IPS DF 6.9 (cell line): ENCODE measurements around the gene KDM8.
"Not testable (repeated sequence)": the region's sequence is repeated elsewhere in the genome, so short reads cannot be mapped to it uniquely, and the experiment has no call there.

Source experiments
- DNase-seq: peaks from one replicate; pipeline ENCODE4 v3.0.0-alpha.2; 2013; ENCODE audit warnings: low read depth, low spot score
- H3K27ac ChIP-seq: one replicate; pipeline ENCODE4 v1.5.1; 2013; ENCODE audit warnings: low read length, control low read depth
- H3K27me3 ChIP-seq: 2 replicates; pipeline ENCODE4 v1.6.1; 2013; ENCODE audit warnings: mild to moderate bottlenecking, low read length; ENCODE audit not compliant: control insufficient read depth, insufficient read depth
- H3K36me3 ChIP-seq: 2 replicates; pipeline ENCODE4 v1.6.1; 2013; ENCODE audit warnings: low read length; ENCODE audit not compliant: control insufficient read depth, insufficient read depth
- H3K4me1 ChIP-seq: 2 replicates; pipeline ENCODE4 v1.6.1; 2013; ENCODE audit warnings: low read length; ENCODE audit not compliant: control insufficient read depth, insufficient read depth
- H3K4me3 ChIP-seq: 2 replicates; pipeline ENCODE4 v1.5.1; 2013; ENCODE audit warnings: mild to moderate bottlenecking, low read length
- H3K9me3 ChIP-seq: 2 replicates; pipeline ENCODE4 v1.6.1; 2013; ENCODE audit warnings: low read length, inconsistent platforms; ENCODE audit not compliant: control insufficient read depth, insufficient read depth
- WGBS: extraction: QIAGEN DNeasy Blood & Tissue Kit; methylation state at CpG from one replicate; pipeline ENCODE4 v1.1.7; 2013; ENCODE audit warnings: mixed read lengths, missing lambda C conversion rate; ENCODE audit not compliant: insufficient read length, insufficient coverage; 5-methylcytosine and 5-hydroxymethylcytosine counted together

The KDM8 gene

GRCh38 chr16:27204312-27204915 is 1.1 kb downstream of the KDM8 start:
- peak overlapping the region; percentile 53; the same call in 1 of the 2 replicates for H3K4me3 ChIP-seq
- no peak overlapping the region for H3K27ac ChIP-seq
- H3K4me1 ChIP-seq, result no peaks in the 10 kb centered on the region
- WGBS, result no CpG with 5 or more reads among the region's 14 CpGs
- H3K36me3 ChIP-seq, result no peaks in the 10 kb centered on the region
- no peaks in the 10 kb centered on the region for H3K27me3 ChIP-seq
- no peak for DNase-seq
- no peaks in the 10 kb centered on the region for H3K9me3 ChIP-seq

DNA sequence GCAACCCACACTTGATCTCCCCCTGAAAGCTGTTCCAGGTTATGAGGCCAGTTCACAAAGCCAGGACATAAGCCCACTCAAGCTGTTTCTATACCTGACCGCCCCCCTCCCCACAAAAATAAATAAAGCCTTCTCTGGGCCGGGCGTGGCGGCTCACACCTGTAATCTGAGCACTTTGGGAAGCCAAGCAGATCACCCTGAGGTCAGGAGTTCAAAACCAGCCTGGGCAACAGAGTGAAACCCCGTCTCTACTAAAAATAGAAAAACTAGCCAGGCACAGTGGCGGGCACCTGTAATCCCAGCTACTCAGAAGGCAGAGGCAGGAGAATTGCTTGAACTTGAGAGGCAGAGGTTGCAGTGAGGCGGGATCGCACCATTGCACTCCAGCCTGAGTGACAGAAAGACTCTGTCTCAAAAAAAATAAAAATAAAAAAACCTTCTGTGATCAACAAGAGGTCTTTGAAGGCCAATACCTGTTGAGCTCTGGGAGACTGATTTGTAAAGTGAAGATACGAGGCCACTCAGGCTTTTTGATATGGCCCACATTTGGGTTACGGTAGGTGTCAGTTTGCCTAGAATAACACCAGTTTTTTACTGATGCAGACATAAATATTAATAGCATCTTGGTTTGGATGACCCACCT is 2.2 kb downstream of the KDM8 start:
- Histone ChIP-seq H3K27me3 (no peaks in the 10 kb centered on the region), H3K36me3 (0 out of 2 replicates have a peak, but pooled peaks cover 5% of the 10 kb centered on the region), H3K4me3 (no peak overlapping the region), H3K27ac (no peak overlapping the region), H3K9me3 (no peaks in the 10 kb centered on the region), H3K4me1 (no peaks in the 10 kb centered on the region)
- WGBS, result no CpG with 5 or more reads among the region's 10 CpGs
- DNase-seq, result no peak

GRCh38 chr16:27207121-27207520 is 3.8 kb downstream of the KDM8 start:
- not testable (repeated sequence) for H3K4me3 ChIP-seq, H3K27ac ChIP-seq, H3K9me3 ChIP-seq, DNase-seq, H3K36me3 ChIP-seq, H3K4me1 ChIP-seq, H3K27me3 ChIP-seq
- WGBS, result no CpG with 5 or more reads among the region's 10 CpGs

- H3K4me3 ChIP-seq, result no peak overlapping the region
- H3K27ac ChIP-seq, result no peak overlapping the region
- no CpG with 5 or more reads among the region's 8 CpGs for WGBS
- H3K27me3 ChIP-seq, result no peaks in the 10 kb centered on the region
- no peaks in the 10 kb centered on the region for H3K9me3 ChIP-seq
- DNase-seq, result no peak
- H3K4me1 ChIP-seq, result no peaks in the 10 kb centered on the region
- 0 out of 2 replicates have a peak, but pooled peaks cover 5% of the 10 kb centered on the region for H3K36me3 ChIP-seq
These were observed 4.9 kb downstream of the KDM8 start for GRCh38 chr16:27208081-27208680.

DNA sequence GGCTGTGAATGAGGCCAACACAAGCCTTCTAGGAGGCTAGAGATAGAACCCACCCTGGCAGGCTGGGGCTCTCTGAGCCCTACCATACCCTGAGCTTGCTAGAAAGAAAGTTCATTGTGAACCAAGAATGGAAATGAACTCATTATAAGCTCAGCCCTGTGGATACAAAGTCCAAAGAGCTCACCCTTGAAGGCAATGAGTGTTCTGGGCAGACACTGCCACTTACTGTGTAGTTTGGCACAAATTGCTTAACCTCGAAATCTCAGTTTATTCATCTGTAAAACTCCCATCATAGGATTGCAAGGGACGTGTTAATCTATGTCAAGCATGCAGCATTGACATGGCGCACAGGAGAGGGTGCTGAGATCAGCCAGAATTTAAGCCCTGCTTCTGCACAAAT is 5.5 kb downstream of the KDM8 start:
- no CpG with 5 or more reads among the region's 3 CpGs for WGBS
- Histone ChIP-seq H3K9me3 (no peaks in the 10 kb centered on the region), H3K4me1 (no peaks in the 10 kb centered on the region), H3K27me3 (no peaks in the 10 kb centered on the region), H3K27ac (no peak overlapping the region), H3K4me3 (no peak overlapping the region), H3K36me3 (0 out of 2 replicates have a peak, but pooled peaks cover 5% of the 10 kb centered on the region)
- no peak for DNase-seq

DNA sequence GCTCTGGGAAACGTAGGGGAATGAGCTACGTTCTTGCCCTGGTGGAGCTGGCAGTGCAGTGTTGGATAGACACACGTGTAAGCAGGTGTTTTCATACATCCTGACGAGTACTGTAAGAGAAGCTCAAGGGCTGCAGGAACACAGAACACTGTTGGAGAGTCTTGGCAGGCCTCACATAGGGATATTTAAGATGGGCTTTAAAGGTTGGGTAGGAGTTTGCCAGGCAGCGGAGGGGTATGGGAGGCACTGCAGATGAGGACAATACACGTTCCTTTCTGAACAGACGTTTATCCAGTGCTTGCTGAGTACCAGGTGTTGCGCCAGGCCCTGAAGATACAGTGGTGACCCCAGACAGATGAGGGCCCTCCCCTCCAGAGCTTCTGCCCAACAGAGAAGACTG is 6.3 kb downstream of the KDM8 start:
- WGBS, result no CpG with 5 or more reads among the region's 8 CpGs
- no peaks in the 10 kb centered on the region for H3K27me3 ChIP-seq
- H3K27ac ChIP-seq, result no peak overlapping the region

GRCh38 chr16:27210174-27210573 is 6.8 kb downstream of the KDM8 start:
- no peak overlapping the region for H3K4me3 ChIP-seq
- no peak for DNase-seq
- no CpG with 5 or more reads among the region's 17 CpGs for WGBS
- no peak overlapping the region for H3K27ac ChIP-seq
- no peaks in the 10 kb centered on the region for H3K27me3 ChIP-seq
- peaks cover 5% of the 10 kb centered on the region; the same call in 1 of the 2 replicates for H3K36me3 ChIP-seq
- no peaks in the 10 kb centered on the region for H3K9me3 ChIP-seq
- H3K4me1 ChIP-seq, result no peaks in the 10 kb centered on the region

More for the DNA sequence above, 6.3 kb downstream of the KDM8 start:
- DNase-seq, result no peak
- Histone ChIP-seq H3K36me3 (0 out of 2 replicates have a peak, but pooled peaks cover 5% of the 10 kb centered on the region), H3K4me3 (no peak overlapping the region), H3K4me1 (no peaks in the 10 kb centered on the region), H3K9me3 (no peaks in the 10 kb centered on the region)

DNA sequence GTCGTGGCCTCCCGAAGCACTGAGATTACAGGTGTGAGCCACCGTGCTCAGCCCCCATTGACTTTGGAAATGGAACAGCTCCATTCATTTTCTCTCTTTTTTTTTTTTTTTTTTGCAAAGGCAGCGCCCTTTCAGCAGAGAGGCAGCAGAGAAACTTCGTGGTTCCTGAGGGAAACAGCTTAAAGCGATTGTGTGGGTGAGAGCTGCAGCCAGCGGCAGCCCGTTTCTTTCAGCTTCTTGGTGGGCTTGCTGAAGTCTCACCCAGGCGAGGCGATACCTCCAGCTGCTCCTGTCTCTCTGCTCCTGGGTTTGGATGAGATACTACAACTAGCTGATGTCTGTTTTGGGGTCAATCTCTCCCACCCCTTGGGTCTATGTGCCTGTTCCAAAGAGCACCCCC is 7.7 kb downstream of the KDM8 start:
- H3K36me3 ChIP-seq, result peaks cover 7% of the 10 kb centered on the region; the same call in 1 of the 2 replicates
- H3K4me1 ChIP-seq, result no peaks in the 10 kb centered on the region
- DNase-seq, result no peak
- H3K9me3 ChIP-seq, result no peaks in the 10 kb centered on the region
- H3K4me3 ChIP-seq, result no peak overlapping the region
- H3K27me3 ChIP-seq, result no peaks in the 10 kb centered on the region
- WGBS, result no CpG with 5 or more reads among the region's 10 CpGs
- no peak overlapping the region for H3K27ac ChIP-seq

DNA sequence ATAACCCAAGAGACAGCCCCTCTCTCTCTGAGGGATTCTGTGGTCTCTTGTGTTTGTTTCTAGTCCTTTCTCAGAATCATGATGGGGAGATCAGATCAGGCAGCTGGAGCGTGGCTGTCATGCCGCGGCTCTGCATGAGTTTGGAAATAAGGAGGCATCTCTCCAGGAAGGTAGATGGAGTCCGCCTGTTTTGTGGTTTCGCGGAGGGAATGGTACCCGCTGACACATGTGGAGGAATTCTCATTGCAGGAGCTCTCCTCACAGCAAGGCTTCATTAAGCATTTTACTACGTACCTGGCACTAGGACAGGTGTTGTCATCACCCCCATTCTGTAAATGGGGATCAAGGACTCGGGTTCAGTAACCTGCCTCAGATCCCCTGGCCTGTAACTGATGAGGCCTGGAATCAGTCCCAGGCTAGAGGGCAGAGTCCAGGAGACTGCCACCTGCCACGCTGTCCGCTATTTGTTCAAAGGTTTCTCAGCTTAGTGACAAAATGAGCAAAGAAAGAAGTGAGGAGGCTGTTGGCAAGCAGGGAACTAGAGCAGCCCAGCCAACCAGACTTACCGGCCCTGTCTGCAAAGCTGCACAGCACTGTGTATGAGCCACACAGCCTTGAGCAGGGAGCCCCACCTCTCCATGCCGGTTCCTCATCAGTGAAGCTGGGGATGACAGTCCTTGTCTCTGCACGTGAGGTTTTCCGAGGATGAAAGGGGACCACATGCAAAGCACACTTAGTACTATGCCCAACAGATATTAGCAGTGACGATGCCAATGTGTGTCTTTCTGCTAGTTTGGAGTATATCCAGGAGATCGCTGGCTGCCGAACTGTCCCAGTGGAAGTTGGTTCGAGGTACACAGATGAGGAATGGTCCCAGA is 11.0 kb downstream of the KDM8 start:
- Histone ChIP-seq H3K36me3 (peaks cover 7% of the 10 kb centered on the region; the same call in 1 of the 2 replicates), H3K9me3 (no peaks in the 10 kb centered on the region), H3K27ac (no peak overlapping the region), H3K4me3 (no peak overlapping the region), H3K27me3 (no peaks in the 10 kb centered on the region), H3K4me1 (no peaks in the 10 kb centered on the region)
- WGBS, result no CpG with 5 or more reads among the region's 19 CpGs
- no peak for DNase-seq

DNA sequence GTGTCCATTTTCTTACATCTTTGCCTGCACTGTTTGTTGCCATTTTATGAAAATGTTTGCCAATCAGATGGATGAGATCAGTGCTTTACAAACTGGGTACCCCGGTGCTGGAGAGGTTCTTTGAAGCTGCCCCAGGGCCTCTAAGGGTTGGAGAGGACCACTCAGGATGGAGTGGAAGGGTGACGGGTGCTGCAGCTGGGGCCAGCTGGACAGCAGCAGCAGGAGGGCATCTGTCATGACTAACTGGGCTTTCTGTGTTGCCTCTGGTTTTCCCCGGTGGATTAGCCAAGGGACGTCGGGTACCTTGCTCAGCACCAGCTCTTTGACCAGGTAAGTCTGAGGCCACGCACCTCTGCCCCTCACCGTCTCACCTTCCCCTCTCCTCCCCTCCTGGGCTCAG is 12.3 kb downstream of the KDM8 start:
- no peak for DNase-seq
- Histone ChIP-seq H3K27ac (no peak overlapping the region), H3K4me1 (no peaks in the 10 kb centered on the region), H3K4me3 (no peak overlapping the region), H3K27me3 (no peaks in the 10 kb centered on the region), H3K36me3 (peaks cover 2% of the 10 kb centered on the region; the same call in 1 of the 2 replicates), H3K9me3 (no peaks in the 10 kb centered on the region)
- no CpG with 5 or more reads among the region's 7 CpGs for WGBS
